Middle frontal gyrus (tissue), 1 donor: ENCODE data around the gene CAST.
"Not testable (repeated sequence)": the region's sequence is repeated elsewhere in the genome, so short reads cannot be mapped to it uniquely, and the experiment has no call there.

Source experiments
- DNase-seq: peaks from one replicate; pipeline ENCODE4 v3.0.0-alpha.2; 2015; ENCODE audit warnings: low spot score; ENCODE audit errors: extremely low spot score

CAST gene, protein sequence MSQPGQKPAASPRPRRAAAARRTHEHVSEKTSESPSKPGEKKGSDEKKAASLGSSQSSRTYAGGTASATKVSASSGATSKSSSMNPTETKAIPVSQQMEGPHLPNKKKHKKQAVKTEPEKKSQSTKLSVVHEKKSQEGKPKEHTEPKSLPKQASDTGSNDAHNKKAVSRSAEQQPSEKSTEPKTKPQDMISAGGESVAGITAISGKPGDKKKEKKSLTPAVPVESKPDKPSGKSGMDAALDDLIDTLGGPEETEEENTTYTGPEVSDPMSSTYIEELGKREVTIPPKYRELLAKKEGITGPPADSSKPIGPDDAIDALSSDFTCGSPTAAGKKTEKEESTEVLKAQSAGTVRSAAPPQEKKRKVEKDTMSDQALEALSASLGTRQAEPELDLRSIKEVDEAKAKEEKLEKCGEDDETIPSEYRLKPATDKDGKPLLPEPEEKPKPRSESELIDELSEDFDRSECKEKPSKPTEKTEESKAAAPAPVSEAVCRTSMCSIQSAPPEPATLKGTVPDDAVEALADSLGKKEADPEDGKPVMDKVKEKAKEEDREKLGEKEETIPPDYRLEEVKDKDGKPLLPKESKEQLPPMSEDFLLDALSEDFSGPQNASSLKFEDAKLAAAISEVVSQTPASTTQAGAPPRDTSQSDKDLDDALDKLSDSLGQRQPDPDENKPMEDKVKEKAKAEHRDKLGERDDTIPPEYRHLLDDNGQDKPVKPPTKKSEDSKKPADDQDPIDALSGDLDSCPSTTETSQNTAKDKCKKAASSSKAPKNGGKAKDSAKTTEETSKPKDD

DNA sequence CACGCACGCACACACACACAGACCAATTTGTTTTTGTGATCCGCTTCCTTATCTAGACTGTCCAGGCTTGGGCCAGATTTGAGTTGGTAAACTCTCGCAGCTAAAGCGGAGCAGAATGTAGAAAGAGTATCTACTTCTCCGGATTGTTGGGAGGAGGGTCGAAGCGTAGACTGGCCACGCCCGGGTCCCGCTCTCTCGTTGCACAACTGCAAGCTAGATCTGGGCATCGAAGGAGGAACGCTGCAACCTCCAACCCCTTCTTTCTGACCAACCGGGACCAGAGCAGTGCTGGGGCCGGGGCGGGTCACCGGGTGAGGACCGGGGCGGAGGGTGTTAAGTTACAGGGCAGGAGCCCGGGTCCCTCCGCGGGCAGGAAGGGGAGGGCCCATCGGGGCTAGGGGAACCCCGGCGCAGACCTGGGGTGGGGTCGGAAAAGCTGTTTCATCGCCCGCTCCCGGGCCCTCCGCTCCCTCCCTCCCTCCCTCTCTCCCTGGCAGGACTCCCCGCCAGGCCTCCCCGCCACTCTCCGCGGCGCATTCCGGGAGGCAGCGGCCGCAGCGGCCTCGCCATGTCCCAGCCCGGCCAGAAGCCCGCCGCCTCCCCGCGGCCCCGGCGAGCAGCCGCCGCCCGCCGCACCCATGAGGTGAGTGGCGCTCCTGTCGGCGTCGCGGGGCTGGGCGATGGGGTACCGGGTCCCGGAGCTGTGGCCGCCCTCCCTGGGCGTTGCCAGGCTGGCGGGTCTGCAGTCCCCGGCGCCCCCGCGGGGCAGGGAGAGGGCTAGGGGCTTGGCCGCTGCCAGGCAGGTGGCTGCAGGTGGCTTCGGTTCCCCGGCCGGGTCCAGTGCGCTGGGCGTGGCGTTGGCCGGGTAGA, at the start of gene CAST:
CAST (plus strand) TSS at position 522 of the 870 bp plus-strand sequence; CDS start at position 569, 47 bp downstream.
- DNase-seq: no peak

GRCh38 chr5:96614110-96614691, 48.0 kb upstream of the CAST start:
- peak; percentile 77 for DNase-seq

DNA sequence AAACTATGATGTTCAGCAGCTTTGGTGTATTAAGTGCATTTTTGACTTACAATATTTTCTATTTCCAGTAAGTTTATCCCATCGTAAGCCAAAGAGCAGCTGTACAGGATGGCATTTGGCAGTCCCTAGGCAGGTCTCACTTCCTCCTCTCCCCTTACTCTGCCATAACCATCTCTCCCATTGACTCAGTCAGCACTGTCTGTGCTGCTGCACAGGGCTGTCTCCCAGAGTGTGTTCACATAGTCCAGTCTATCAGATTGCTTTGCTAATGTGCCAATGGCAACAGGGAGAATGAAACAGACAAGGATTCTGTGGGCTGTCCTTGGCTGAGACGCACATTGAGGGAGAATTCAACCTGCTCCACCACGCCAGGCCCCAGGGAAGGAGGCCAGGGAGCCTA, 47.0 kb upstream of the CAST start:
- DNase-seq: no peak

- no peak for DNase-seq
Measured at GRCh38 chr5:96616801-96617200, 45.4 kb upstream of the CAST start.

DNA sequence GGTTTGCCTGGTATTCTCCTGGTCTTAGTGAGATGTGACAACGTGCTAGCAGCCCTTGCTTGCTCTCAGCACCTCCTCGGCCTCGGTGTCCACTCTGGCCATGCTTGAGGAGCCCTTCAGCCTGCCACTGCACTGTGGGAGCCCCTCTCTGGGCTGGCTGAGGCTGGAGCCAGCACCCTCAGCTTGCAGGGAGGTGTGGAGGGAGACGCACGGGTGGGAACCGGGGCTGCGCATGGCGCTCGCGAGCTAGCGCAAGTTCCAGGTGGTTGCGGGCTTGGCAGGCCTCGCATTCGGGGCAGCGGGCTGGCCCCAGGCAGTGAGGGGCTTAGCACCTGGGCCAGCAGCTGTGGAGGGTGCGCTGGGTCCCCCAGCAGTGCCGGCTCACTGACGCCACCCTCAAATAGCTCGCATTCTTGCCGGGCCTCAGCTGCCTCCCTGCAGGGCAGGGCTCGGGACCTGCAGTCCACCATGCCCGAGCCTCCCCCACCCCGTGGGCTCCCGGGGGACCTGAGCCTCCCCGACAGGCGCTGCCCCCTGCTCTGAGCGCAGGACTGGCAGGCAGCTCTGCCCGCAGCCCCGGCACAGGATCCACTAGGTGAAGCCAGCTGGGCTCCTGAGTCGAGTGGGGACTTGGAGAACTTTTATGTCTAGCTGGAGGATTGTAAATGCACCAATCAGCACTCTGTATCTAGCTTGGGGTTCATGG, 43.7 kb upstream of the CAST start:
- DNase-seq: not testable (repeated sequence)

DNA sequence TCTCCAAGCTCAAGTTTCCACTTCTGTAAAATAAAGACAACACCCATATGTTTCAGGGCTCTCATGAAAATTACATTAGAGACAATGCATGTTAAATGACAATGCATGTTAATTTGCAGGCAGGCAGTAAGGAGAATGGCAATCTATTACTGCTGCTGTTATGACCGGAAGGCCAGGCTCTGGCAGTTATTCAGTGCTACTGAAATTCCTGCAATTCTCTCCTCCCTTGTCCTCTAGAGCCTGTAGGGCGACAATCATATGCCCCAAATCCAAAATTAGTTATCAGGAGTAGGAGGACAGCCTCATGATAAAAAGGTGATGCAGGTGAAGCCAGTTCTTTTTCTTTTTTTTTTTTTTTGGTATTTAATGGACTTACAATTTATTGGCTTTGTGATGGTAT, 42.2 kb upstream of the CAST start:
- DNase-seq: no peak

- DNase-seq: no peak
Measured at GRCh38 chr5:96624596-96624995, 37.6 kb upstream of the CAST start.

GRCh38 chr5:96625365-96625764, 36.8 kb upstream of the CAST start:
- no peak for DNase-seq

DNA sequence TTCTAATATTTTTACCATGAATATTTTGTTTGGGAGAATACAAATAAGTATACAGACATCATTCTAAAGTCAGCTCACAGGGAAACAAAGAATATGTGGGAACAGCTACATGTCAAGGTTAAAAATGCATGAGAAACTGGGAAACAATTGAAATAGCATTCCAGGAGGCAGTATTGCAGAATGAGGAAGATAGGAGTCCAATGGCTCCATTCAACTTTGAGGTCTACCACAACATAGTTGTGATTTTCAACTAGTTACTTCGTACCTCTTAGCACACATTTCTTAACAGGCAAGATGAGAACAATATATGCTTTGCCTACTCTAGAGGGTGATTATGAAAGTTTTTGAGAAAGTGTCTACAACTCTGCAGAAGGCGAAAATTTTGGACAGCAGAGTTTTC, 35.2 kb upstream of the CAST start:
- DNase-seq: no peak

DNA sequence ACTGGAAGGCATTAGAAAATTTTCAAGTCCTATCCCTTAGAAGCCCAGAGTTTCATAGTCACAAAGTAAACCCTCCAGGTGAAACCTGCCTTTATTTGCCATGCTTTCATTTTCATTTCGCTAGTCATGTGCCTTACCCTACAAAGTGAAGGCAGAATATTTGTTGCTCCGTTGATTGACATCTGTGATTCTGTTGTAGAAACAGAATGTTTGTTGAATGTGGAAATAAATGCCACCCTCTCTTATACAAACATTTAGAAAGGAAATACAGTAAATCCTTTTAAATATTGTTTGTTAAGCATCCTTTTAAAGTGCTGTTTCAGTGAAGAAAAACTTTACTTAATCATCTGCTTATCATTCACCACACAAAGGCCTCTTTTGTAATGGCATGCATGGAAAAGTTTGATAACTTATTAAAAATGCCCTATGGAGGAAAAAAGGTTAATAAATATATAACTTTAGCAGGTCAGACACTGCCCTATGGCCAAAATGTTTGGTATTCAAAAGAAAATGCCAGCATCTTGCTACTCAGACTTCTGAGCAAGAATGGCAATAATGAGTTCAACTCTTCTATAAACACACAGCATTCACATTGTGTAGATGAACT, 34.3 kb upstream of the CAST start:
- no peak for DNase-seq

DNA sequence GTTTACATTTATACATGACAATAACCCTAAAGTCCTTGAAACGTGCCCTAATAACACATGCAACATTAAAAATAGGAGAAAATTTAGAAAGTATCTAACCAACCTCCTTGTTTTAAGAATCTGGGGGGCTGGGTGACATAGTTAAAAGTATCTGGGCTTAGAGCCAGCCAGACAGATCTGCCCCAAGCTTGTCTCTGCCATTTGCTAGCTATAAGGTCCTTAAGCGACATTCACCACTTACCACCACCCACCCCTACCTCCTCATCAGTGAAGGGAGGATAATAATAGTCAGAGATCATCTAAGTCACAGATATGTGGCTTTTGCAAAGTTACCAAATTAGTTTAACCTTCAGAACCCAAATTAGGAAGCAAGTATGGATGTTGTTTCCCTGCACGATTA, 33.8 kb upstream of the CAST start:
- no peak for DNase-seq

GRCh38 chr5:96629774-96630173, 32.4 kb upstream of the CAST start:
- DNase-seq: no peak

DNA sequence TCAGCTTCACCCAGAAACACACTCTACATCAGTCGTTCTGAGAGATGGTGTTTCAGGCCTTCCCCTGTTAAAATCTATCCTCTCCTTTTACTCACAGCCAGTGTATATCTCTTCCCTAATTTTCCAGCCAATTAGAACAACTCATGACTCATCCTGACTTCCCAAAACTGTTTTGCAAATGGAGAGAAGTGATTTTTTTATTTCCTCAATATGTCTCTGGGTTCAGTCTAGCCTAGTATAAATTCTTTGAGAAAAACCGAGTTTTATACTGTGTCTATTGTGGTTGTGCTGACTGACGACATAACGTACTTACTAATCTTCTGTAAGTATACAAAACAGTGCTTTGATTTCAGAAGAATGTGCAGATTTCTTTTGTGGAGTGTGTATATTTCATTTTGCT, 28.4 kb upstream of the CAST start:
- no peak for DNase-seq

DNA sequence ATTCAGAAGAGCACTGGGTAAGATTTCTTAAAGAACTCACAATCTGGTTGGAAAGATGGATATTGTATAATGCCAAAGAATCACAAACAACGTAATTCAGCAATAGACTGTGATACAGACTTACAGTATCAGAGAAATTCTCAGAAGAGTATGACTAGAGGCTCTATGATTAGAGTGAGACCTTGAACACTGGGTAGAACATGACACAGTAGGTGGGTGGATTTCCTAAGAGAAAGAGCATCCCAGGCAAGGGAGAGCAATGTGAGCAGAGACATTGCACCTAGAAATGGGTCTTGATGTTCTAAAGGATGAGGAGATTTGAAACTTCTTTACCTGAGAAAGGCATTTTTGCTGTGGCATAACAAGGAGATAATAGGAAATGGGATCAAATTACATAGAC, 27.3 kb upstream of the CAST start:
- no peak for DNase-seq

GRCh38 chr5:96636046-96636445, 26.1 kb upstream of the CAST start:
- DNase-seq: no peak

- DNase-seq: no peak
Measured at GRCh38 chr5:96636594-96636993, 25.6 kb upstream of the CAST start.

GRCh38 chr5:96637196-96637595, 25.0 kb upstream of the CAST start:
- DNase-seq: no peak

- no peak for DNase-seq
Measured at GRCh38 chr5:96638561-96638960, 23.6 kb upstream of the CAST start.

DNA sequence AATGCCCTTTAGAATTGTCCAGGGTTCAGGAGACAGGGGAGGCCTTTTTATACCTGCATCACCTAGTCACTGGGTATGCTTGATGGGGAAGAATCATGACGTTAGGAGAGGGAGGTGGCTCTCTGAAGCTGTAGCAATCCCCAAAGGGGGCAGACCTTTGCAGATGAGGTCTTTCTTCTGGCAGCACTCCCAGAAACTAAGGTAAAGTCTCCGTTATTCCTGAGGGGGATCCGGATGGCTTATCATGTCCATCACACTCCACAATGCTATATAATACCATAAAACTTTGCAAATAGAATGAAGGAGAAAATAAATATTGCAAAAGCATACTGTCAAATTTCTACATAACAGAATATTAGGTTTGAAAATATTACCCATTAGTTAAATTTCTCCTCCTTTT, 21.5 kb upstream of the CAST start:
- no peak for DNase-seq
